DOHH2 (cell line): Measurements from ENCODE around the gene CFAP46.

ENCODE experiments used
- CTCF ChIP-seq: fragments of 200-600 bp; sonication (generic); IDR thresholded peaks from one replicate; pipeline ENCODE4 v1.5.1; 2014; ENCODE audit warnings: antibody characterized with exemption, mild to moderate bottlenecking, low read depth, low read length; ENCODE audit not compliant: poor library complexity, severe bottlenecking
- EZH2phosphoT487 ChIP-seq: fragments of 200-600 bp; sonication (generic); IDR thresholded peaks from 2 replicates; pipeline ENCODE4 v1.6.1; 2017; ENCODE audit warnings: borderline replicate concordance, mild to moderate bottlenecking, antibody characterized with exemption, low read length, moderate library complexity, mixed read lengths

- TF ChIP-seq CTCF, result no peak
- no peak for TF ChIP-seq EZH2phosphoT487
These were observed 61.0 kb downstream of the CFAP46 start for GRCh38 chr10:132881186-132881920.
